GM21529 (cell line): Measurements from ENCODE around the gene HEG1.

Experiments used
- ATAC-seq: cut with Tn5 transposase; IDR thresholded peaks from one replicate; pipeline ENCODE4 v1.9.1; 2021; ENCODE audit not compliant: unreplicated experiment

The HEG1 gene

GRCh38 chr3:125072749-125073389 is 17.1 kb upstream of the HEG1 start:
- ATAC-seq: no peak

- no peak for ATAC-seq
Observed at GRCh38 chr3:125072301-125072700, 16.5 kb upstream of the HEG1 start.

- ATAC-seq: no peak
Observed at GRCh38 chr3:125069968-125070745, 14.4 kb upstream of the HEG1 start.

- ATAC-seq: no peak
Observed at GRCh38 chr3:125069452-125069851, 13.7 kb upstream of the HEG1 start.

GRCh38 chr3:125068265-125068664 is 12.5 kb upstream of the HEG1 start:
- ATAC-seq: no peak

- no peak for ATAC-seq
Observed at GRCh38 chr3:125067225-125067624, 11.4 kb upstream of the HEG1 start.

GRCh38 chr3:125062904-125063618 is 7.3 kb upstream of the HEG1 start:
- no peak for ATAC-seq

GRCh38 chr3:125061646-125062045 is 5.8 kb upstream of the HEG1 start:
- ATAC-seq: no peak

- no peak for ATAC-seq
Observed at GRCh38 chr3:125061170-125061569, 5.4 kb upstream of the HEG1 start.

GRCh38 chr3:125059488-125060245 is 3.9 kb upstream of the HEG1 start:
- ATAC-seq: no peak

- ATAC-seq: no peak
Observed at GRCh38 chr3:125058959-125059358, 3.2 kb upstream of the HEG1 start.

GRCh38 chr3:125058529-125058928 is 2.7 kb upstream of the HEG1 start:
- no peak for ATAC-seq

- ATAC-seq: no peak
Observed at GRCh38 chr3:125057186-125057850, 1.5 kb upstream of the HEG1 start.

- peak; percentile 21 for ATAC-seq
Observed at GRCh38 chr3:125055331-125055912, 375 bp downstream of the HEG1 start.

- peak; percentile 31 for ATAC-seq
Observed at GRCh38 chr3:125054449-125055329, 1.1 kb downstream of the HEG1 start.

GRCh38 chr3:125054062-125054448 is 1.7 kb downstream of the HEG1 start:
- no peak for ATAC-seq

GRCh38 chr3:125053304-125053699 is 2.5 kb downstream of the HEG1 start:
- ATAC-seq: no peak

GRCh38 chr3:125052624-125053303 is 3.0 kb downstream of the HEG1 start:
- ATAC-seq: no peak
